ENCODE data around the gene ZCWPW1.
"Not testable (repeated sequence)": the region's sequence is repeated elsewhere in the genome, so short reads cannot be mapped to it uniquely, and the experiment has no call there.

The ZCWPW1 gene

GRCh38 chr7:100453854-100454253, 25.4 kb upstream of the ZCWPW1 start:
- not testable (repeated sequence) for FAIRE-seq

- FAIRE-seq: no peak
Observed at GRCh38 chr7:100452513-100452912, 24.0 kb upstream of the ZCWPW1 start.

GRCh38 chr7:100449190-100449795, 20.8 kb upstream of the ZCWPW1 start:
- FAIRE-seq: no peak

- not testable (repeated sequence) for FAIRE-seq
Observed at GRCh38 chr7:100447363-100447762, 18.9 kb upstream of the ZCWPW1 start.

GRCh38 chr7:100446040-100446439, 17.5 kb upstream of the ZCWPW1 start:
- FAIRE-seq: no peak

GRCh38 chr7:100444311-100445278, 16.1 kb upstream of the ZCWPW1 start:
- no peak for FAIRE-seq

GRCh38 chr7:100443096-100443840, 14.8 kb upstream of the ZCWPW1 start:
- FAIRE-seq: no peak

GRCh38 chr7:100441641-100442535, 13.4 kb upstream of the ZCWPW1 start:
- FAIRE-seq: no peak

- not testable (repeated sequence) for FAIRE-seq
Observed at GRCh38 chr7:100439244-100439643, 10.7 kb upstream of the ZCWPW1 start.

GRCh38 chr7:100438731-100439130, 10.2 kb upstream of the ZCWPW1 start:
- FAIRE-seq: not testable (repeated sequence)

- FAIRE-seq: no peak
Observed at GRCh38 chr7:100438172-100438571, 9.7 kb upstream of the ZCWPW1 start.

- FAIRE-seq: no peak
Observed at GRCh38 chr7:100437150-100438100, 8.9 kb upstream of the ZCWPW1 start.

- FAIRE-seq: no peak
Observed at GRCh38 chr7:100435401-100436304, 7.2 kb upstream of the ZCWPW1 start.

- FAIRE-seq: no peak
Observed at GRCh38 chr7:100434297-100435144, 6.0 kb upstream of the ZCWPW1 start.

- no peak for FAIRE-seq
Observed at GRCh38 chr7:100433592-100434296, 5.2 kb upstream of the ZCWPW1 start.

- FAIRE-seq: no peak
Observed at GRCh38 chr7:100433276-100433591, 4.7 kb upstream of the ZCWPW1 start.

- FAIRE-seq: no peak
Observed at GRCh38 chr7:100432621-100433275, 4.2 kb upstream of the ZCWPW1 start.

- FAIRE-seq: no peak
Observed at GRCh38 chr7:100432053-100432452, 3.5 kb upstream of the ZCWPW1 start.

All from A204.1 (cell line).